ENCODE measurements around the gene CA12.

DNA sequence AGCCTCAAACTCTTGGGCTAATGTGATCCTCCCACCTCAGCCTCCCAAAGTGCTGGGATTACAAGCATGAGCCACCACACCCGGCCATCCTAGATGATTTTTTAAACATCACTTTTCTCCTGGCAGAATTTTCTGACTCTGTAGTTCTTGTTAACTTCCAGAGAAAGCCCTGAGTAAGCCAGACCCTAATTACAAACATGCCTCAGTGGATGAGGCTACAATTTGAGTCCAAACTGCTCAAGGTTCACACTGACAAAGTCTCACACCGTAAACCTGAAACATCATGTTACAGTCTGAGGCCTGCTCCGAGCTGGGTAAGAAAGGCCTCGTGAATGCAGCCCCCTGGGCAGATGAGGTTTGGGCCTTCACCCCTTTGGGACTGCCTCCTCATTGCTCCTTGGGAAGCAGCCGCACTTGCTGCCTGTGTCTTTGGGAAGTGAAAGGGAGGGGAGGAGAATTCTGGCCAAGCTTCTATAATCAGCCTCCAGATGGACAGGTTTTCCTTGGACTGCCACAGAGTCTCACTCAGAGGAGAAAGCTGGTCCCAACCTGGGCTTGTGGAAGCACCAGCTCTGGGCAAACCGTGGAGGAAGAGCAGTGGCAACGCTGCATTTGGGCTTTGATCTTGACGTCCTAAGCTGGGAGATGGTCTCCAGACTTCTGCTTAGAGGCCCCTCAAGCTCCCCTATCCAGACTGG, 46.0 kb downstream of the CA12 start:
- TF ChIP-seq, protein P1, sequence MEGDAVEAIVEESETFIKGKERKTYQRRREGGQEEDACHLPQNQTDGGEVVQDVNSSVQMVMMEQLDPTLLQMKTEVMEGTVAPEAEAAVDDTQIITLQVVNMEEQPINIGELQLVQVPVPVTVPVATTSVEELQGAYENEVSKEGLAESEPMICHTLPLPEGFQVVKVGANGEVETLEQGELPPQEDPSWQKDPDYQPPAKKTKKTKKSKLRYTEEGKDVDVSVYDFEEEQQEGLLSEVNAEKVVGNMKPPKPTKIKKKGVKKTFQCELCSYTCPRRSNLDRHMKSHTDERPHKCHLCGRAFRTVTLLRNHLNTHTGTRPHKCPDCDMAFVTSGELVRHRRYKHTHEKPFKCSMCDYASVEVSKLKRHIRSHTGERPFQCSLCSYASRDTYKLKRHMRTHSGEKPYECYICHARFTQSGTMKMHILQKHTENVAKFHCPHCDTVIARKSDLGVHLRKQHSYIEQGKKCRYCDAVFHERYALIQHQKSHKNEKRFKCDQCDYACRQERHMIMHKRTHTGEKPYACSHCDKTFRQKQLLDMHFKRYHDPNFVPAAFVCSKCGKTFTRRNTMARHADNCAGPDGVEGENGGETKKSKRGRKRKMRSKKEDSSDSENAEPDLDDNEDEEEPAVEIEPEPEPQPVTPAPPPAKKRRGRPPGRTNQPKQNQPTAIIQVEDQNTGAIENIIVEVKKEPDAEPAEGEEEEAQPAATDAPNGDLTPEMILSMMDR (IDR thresholded peaks at IDR 0.05; ENCODE audit: borderline replicate concordance, extremely low read depth, low read length, poor library complexity, severe bottlenecking): no peak
- no peak for TF ChIP-seq EZH2 (IDR thresholded peaks at IDR 0.05; ENCODE audit: borderline replicate concordance, low read depth, low read length, severe bottlenecking)

All from DND-41 (cell line).